Measurements from ENCODE around the gene GSTO2.
"Not testable (repeated sequence)": the region's sequence is repeated elsewhere in the genome, so short reads cannot be mapped to it uniquely, and the experiment has no call there.

GSTO2 gene

GRCh38 chr10:104268713-104269645, at the start of gene GSTO2:
GSTO2 (plus strand) TSS chr10:104269184; CDS start chr10:104274916, 5,732 bp downstream.
- ATAC-seq (peak; percentile 78), DNase-seq (peak; percentile 97 to 100)

GRCh38 chr10:104220522-104220921, 48.5 kb upstream of the GSTO2 start:
- no peak for ATAC-seq
- no peak for DNase-seq
- H3K27me3 Mint-ChIP-seq, result peaks cover 16% of the 10 kb centered on the region
- H3K9me3 Mint-ChIP-seq, result no peaks in the 10 kb centered on the region
- peaks cover 7% of the 10 kb centered on the region for H3K4me1 Mint-ChIP-seq
- no peak overlapping the region for H3K27ac Mint-ChIP-seq
- H3K4me3 Mint-ChIP-seq, result no peak overlapping the region

More at GRCh38 chr10:104268713-104269645, at the start of gene GSTO2:
- H3K27ac Mint-ChIP-seq, result peak within 1 kb of the TSS; percentile 91 to 96
- H3K27me3 Mint-ChIP-seq, result no peaks in the 10 kb centered on the region
- peak within 1 kb of the TSS; percentile 74 to 81 for H3K4me3 Mint-ChIP-seq
- H3K9me3 Mint-ChIP-seq, result no peaks in the 10 kb centered on the region
- H3K4me1 Mint-ChIP-seq, result peaks cover 40% of the 10 kb centered on the region

- ATAC-seq, result no peak
- H3K9me3 Mint-ChIP-seq, result no peaks in the 10 kb centered on the region
- peaks cover 16% of the 10 kb centered on the region for H3K27me3 Mint-ChIP-seq
Measured at GRCh38 chr10:104223304-104223703, 45.7 kb upstream of the GSTO2 start.

GRCh38 chr10:104230490-104230889, 38.5 kb upstream of the GSTO2 start:
- no peak for DNase-seq
- Mint-ChIP-seq H3K4me1 (peaks cover 17% of the 10 kb centered on the region), H3K27ac (no peak overlapping the region), H3K4me3 (no peak overlapping the region), H3K27me3 (peaks cover 8% of the 10 kb centered on the region), H3K9me3 (peaks cover 0 to 5% of the 10 kb centered on the region in 2 donors)
- ATAC-seq, result no peak

More at GRCh38 chr10:104223304-104223703, 45.7 kb upstream of the GSTO2 start:
- Mint-ChIP-seq H3K4me1 (peaks cover 7% of the 10 kb centered on the region), H3K4me3 (no peak overlapping the region), H3K27ac (no peak overlapping the region)
- DNase-seq, result no peak

GRCh38 chr10:104231784-104232612, 37.0 kb upstream of the GSTO2 start, which contains the start of gene CFAP43:
CFAP43 (minus strand) TSS chr10:104232364; CDS start chr10:104232246, 118 bp downstream.
- H3K9me3 Mint-ChIP-seq, result peaks cover 8 to 11% of the 10 kb centered on the region in 2 donors
- H3K4me1 Mint-ChIP-seq, result peaks cover 17% of the 10 kb centered on the region
- H3K27ac Mint-ChIP-seq, result peak within 1 kb of the TSS; percentile 86 to 94
- H3K27me3 Mint-ChIP-seq, result peaks cover 11% of the 10 kb centered on the region
- peak within 1 kb of the TSS; percentile 83 to 94 for H3K4me3 Mint-ChIP-seq
- peak; percentile 100 for ATAC-seq
- peak; percentile 98 to 99 for DNase-seq

- ATAC-seq (peak; percentile 51), DNase-seq (no peak)
- Mint-ChIP-seq H3K27me3 (peaks cover 16% of the 10 kb centered on the region), H3K27ac (peak overlapping the region in 1 of 2 donors; percentile 35), H3K4me3 (peak overlapping the region; percentile 83 to 94), H3K9me3 (peaks cover 8 to 11% of the 10 kb centered on the region in 2 donors), H3K4me1 (peaks cover 17% of the 10 kb centered on the region)
Measured at GRCh38 chr10:104232613-104233102, 36.3 kb upstream of the GSTO2 start.

GRCh38 chr10:104233817-104234216, 35.2 kb upstream of the GSTO2 start:
- peaks cover 17% of the 10 kb centered on the region for H3K4me1 Mint-ChIP-seq
- ATAC-seq, result no peak
- H3K27ac Mint-ChIP-seq, result no peak overlapping the region
- H3K4me3 Mint-ChIP-seq, result peak overlapping the region; percentile 25 to 62
- H3K9me3 Mint-ChIP-seq, result peaks cover 8 to 11% of the 10 kb centered on the region in 2 donors
- peaks cover 18% of the 10 kb centered on the region for H3K27me3 Mint-ChIP-seq
- DNase-seq, result no peak

GRCh38 chr10:104234934-104235333, 34.0 kb upstream of the GSTO2 start:
- Mint-ChIP-seq H3K27ac (no peak overlapping the region), H3K4me1 (peaks cover 17% of the 10 kb centered on the region), H3K27me3 (peaks cover 28% of the 10 kb centered on the region), H3K4me3 (no peak overlapping the region), H3K9me3 (peaks cover 8 to 11% of the 10 kb centered on the region in 2 donors)
- ATAC-seq (no peak), DNase-seq (no peak)

- Mint-ChIP-seq H3K4me3 (no peak overlapping the region), H3K9me3 (peaks cover 8 to 11% of the 10 kb centered on the region in 2 donors), H3K27me3 (peaks cover 37% of the 10 kb centered on the region), H3K4me1 (peaks cover 17% of the 10 kb centered on the region), H3K27ac (no peak overlapping the region)
- DNase-seq (no peak), ATAC-seq (no peak)
Measured at GRCh38 chr10:104235801-104236200, 33.2 kb upstream of the GSTO2 start.

- H3K27ac Mint-ChIP-seq, result no peak overlapping the region
- H3K27me3 Mint-ChIP-seq, result peaks cover 39% of the 10 kb centered on the region
- no peak for DNase-seq
- peaks cover 6 to 8% of the 10 kb centered on the region in 2 donors for H3K9me3 Mint-ChIP-seq
- no peaks in the 10 kb centered on the region for H3K4me1 Mint-ChIP-seq
- no peak for ATAC-seq
- no peak overlapping the region for H3K4me3 Mint-ChIP-seq
Measured at GRCh38 chr10:104240078-104240477, 28.9 kb upstream of the GSTO2 start.

GRCh38 chr10:104242545-104242944, 26.4 kb upstream of the GSTO2 start:
- DNase-seq (no peak), ATAC-seq (no peak)
- H3K4me3 Mint-ChIP-seq, result no peak overlapping the region
- no peaks in the 10 kb centered on the region for H3K9me3 Mint-ChIP-seq
- peaks cover 12% of the 10 kb centered on the region for H3K4me1 Mint-ChIP-seq
- no peak overlapping the region for H3K27ac Mint-ChIP-seq
- H3K27me3 Mint-ChIP-seq, result peaks cover 31% of the 10 kb centered on the region

GRCh38 chr10:104243009-104243408, 26.0 kb upstream of the GSTO2 start:
- not testable (repeated sequence) for H3K27ac Mint-ChIP-seq, ATAC-seq, H3K4me3 Mint-ChIP-seq, DNase-seq, H3K9me3 Mint-ChIP-seq
- Mint-ChIP-seq H3K4me1 (peaks cover 14% of the 10 kb centered on the region), H3K27me3 (peaks cover 31% of the 10 kb centered on the region)

- H3K4me1 Mint-ChIP-seq, result peaks cover 14% of the 10 kb centered on the region
- H3K4me3 Mint-ChIP-seq, result no peak overlapping the region
- H3K27ac Mint-ChIP-seq, result no peak overlapping the region
- ATAC-seq, result no peak
- DNase-seq, result no peak
- H3K9me3 Mint-ChIP-seq, result no peaks in the 10 kb centered on the region
- peaks cover 32% of the 10 kb centered on the region for H3K27me3 Mint-ChIP-seq
Measured at GRCh38 chr10:104243512-104243911, 25.5 kb upstream of the GSTO2 start.

GRCh38 chr10:104245066-104245632, 23.8 kb upstream of the GSTO2 start:
- Mint-ChIP-seq H3K27ac (no peak overlapping the region), H3K9me3 (no peaks in the 10 kb centered on the region), H3K4me3 (no peak overlapping the region), H3K4me1 (peaks cover 14% of the 10 kb centered on the region), H3K27me3 (peaks cover 34% of the 10 kb centered on the region)
- ATAC-seq, result no peak
- DNase-seq, result no peak

GRCh38 chr10:104246976-104247375, 22.0 kb upstream of the GSTO2 start:
- DNase-seq (peak in 1 of 2 donors; percentile 26), ATAC-seq (peak; percentile 71)
- H3K4me1 Mint-ChIP-seq, result peaks cover 14% of the 10 kb centered on the region
- H3K9me3 Mint-ChIP-seq, result no peaks in the 10 kb centered on the region
- no peak overlapping the region for H3K4me3 Mint-ChIP-seq
- no peak overlapping the region for H3K27ac Mint-ChIP-seq
- H3K27me3 Mint-ChIP-seq, result peaks cover 32% of the 10 kb centered on the region
